Fibroblast of skin of right biceps (primary cell): ENCODE measurements around the gene MAP2K1.
"Not testable (repeated sequence)": the region's sequence is repeated elsewhere in the genome, so short reads cannot be mapped to it uniquely, and the experiment has no call there.

Source experiments
- DNase-seq: peaks from one replicate; pipeline ENCODE4 v3.0.0-alpha.2; 2013

Gene MAP2K1

GRCh38 chr15:66429117-66429516 is 42.4 kb downstream of the MAP2K1 start:
- DNase-seq = no peak

- no peak for DNase-seq
Measured at GRCh38 chr15:66429546-66429945, 42.8 kb downstream of the MAP2K1 start.

- DNase-seq = no peak
Measured at GRCh38 chr15:66430627-66431255, 44.0 kb downstream of the MAP2K1 start.

- no peak for DNase-seq
Measured at GRCh38 chr15:66433726-66434125, 47.0 kb downstream of the MAP2K1 start.

GRCh38 chr15:66440501-66440900 is 53.8 kb downstream of the MAP2K1 start:
- no peak for DNase-seq

GRCh38 chr15:66452420-66452819 is 65.7 kb downstream of the MAP2K1 start:
- DNase-seq = no peak

- DNase-seq = no peak
Measured at GRCh38 chr15:66452971-66453580, 66.4 kb downstream of the MAP2K1 start.

- no peak for DNase-seq
Measured at GRCh38 chr15:66454143-66454542, 67.4 kb downstream of the MAP2K1 start.

- peak; percentile 50 for DNase-seq
Measured at GRCh38 chr15:66456211-66456610, 69.5 kb downstream of the MAP2K1 start.

- peak; percentile 65 for DNase-seq
Measured at GRCh38 chr15:66459818-66460615, 73.3 kb downstream of the MAP2K1 start.

GRCh38 chr15:66461294-66461693 is 74.6 kb downstream of the MAP2K1 start:
- DNase-seq = not testable (repeated sequence)

- DNase-seq = no peak
Measured at GRCh38 chr15:66461917-66462316, 75.2 kb downstream of the MAP2K1 start.

- no peak for DNase-seq
Measured at GRCh38 chr15:66462627-66463026, 75.9 kb downstream of the MAP2K1 start.

- DNase-seq = not testable (repeated sequence)
Measured at GRCh38 chr15:66465294-66465693, 78.6 kb downstream of the MAP2K1 start.

GRCh38 chr15:66467162-66468040 is 80.7 kb downstream of the MAP2K1 start:
- DNase-seq = not testable (repeated sequence)

GRCh38 chr15:66470825-66471224 is 84.1 kb downstream of the MAP2K1 start:
- DNase-seq = not testable (repeated sequence)

- DNase-seq = peak; percentile 56
Measured at GRCh38 chr15:66472176-66472999, 85.7 kb downstream of the MAP2K1 start.

GRCh38 chr15:66474135-66474534 is 87.4 kb downstream of the MAP2K1 start:
- DNase-seq = no peak

- DNase-seq = no peak
Measured at GRCh38 chr15:66474963-66475362, 88.3 kb downstream of the MAP2K1 start.

- DNase-seq = no peak
Measured at GRCh38 chr15:66476535-66476934, 89.8 kb downstream of the MAP2K1 start.

- no peak for DNase-seq
Measured at GRCh38 chr15:66477011-66477410, 90.3 kb downstream of the MAP2K1 start.

GRCh38 chr15:66480267-66480666 is 93.6 kb downstream of the MAP2K1 start:
- no peak for DNase-seq
